Measurements from ENCODE around the gene CGRRF1.

Gene CGRRF1

GRCh38 chr14:54509546-54510501 is at the start of gene CGRRF1:
TSS of gene CGRRF1 (plus strand) at chr14:54509906. CDS start at chr14:54509960, 54 bp downstream.
- DNase-seq: peak; percentile 98

GRCh38 chr14:54462048-54462447 is 47.7 kb upstream of the CGRRF1 start:
- no peak for DNase-seq

- peak; percentile 46 for DNase-seq
Measured at GRCh38 chr14:54465654-54466053, 44.1 kb upstream of the CGRRF1 start.

- no peak for DNase-seq
Measured at GRCh38 chr14:54467280-54467679, 42.4 kb upstream of the CGRRF1 start.

GRCh38 chr14:54470701-54471100 is 39.0 kb upstream of the CGRRF1 start:
- DNase-seq: no peak

- DNase-seq: no peak
Measured at GRCh38 chr14:54471641-54472040, 38.1 kb upstream of the CGRRF1 start.

GRCh38 chr14:54472315-54472714 is 37.4 kb upstream of the CGRRF1 start:
- DNase-seq: no peak

- DNase-seq: no peak
Measured at GRCh38 chr14:54474232-54474793, 35.4 kb upstream of the CGRRF1 start.

- DNase-seq: no peak
Measured at GRCh38 chr14:54475187-54475899, 34.4 kb upstream of the CGRRF1 start.

- DNase-seq: no peak
Measured at GRCh38 chr14:54475911-54476310, 33.8 kb upstream of the CGRRF1 start.

GRCh38 chr14:54478636-54479215 is 31.0 kb upstream of the CGRRF1 start:
- DNase-seq: no peak

GRCh38 chr14:54480830-54481562 is 28.7 kb upstream of the CGRRF1 start:
- no peak for DNase-seq

- no peak for DNase-seq
Measured at GRCh38 chr14:54481695-54482094, 28.0 kb upstream of the CGRRF1 start.

- no peak for DNase-seq
Measured at GRCh38 chr14:54483073-54483745, 26.5 kb upstream of the CGRRF1 start.

GRCh38 chr14:54483846-54484245 is 25.9 kb upstream of the CGRRF1 start:
- no peak for DNase-seq

GRCh38 chr14:54486685-54487084 is 23.0 kb upstream of the CGRRF1 start:
- DNase-seq: no peak

- DNase-seq: peak; percentile 18
Measured at GRCh38 chr14:54487771-54488170, 21.9 kb upstream of the CGRRF1 start.

- DNase-seq: no peak
Measured at GRCh38 chr14:54488318-54488645, 21.4 kb upstream of the CGRRF1 start.

- DNase-seq: peak; percentile 85
Measured at GRCh38 chr14:54488646-54489317, 20.9 kb upstream of the CGRRF1 start, which contains the start of gene GMFB. TSS of gene GMFB (minus strand) at chr14:54488980. CDS start at chr14:54488927, 53 bp downstream.

GRCh38 chr14:54489318-54489683 is 20.4 kb upstream of the CGRRF1 start:
- DNase-seq: no peak

- no peak for DNase-seq
Measured at GRCh38 chr14:54489731-54490444, 19.8 kb upstream of the CGRRF1 start.
